ENCODE data around the gene KIAA0408. TPM values are rescaled to one million over a fixed set of nuclear protein-coding genes. Genes with fewer than 3 reads are reported as not detected.

KIAA0408 gene
- total and polyA plus RNA-seq, 2 of the 8 experiments (the other 6 are each of a cell fraction or from before 2014, with no cell fraction given) = 3.3 to 10.8 TPM

DNA sequence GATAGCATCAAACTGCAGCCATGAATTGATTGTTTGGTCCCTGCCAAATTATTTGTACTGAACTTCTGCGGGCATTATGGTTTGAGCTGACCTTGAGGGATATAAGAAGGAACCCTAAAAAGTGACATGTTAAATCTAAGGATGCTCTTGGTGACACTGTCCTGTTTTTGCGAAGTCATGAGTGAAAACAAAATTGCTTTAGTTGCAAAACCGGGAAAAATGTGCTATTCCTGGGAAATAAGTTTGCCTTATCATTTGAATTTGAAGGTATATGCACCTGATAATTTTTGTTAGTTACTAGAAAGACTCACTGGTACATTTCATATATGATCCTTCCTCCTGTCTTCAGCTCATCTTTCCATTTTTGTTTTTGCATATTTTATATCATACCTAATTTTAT lies 7.8 kb downstream of the KIAA0408 start (continued):
- TF ChIP-seq HDAC2 (IDR thresholded peaks at IDR 0.05; ENCODE audit: borderline replicate concordance in 1 of 2, low read depth in 2 of 2, low read length in 2 of 2) = no peak
- no peak for TF ChIP-seq CEBPB (IDR thresholded peaks at IDR 0.05; ENCODE audit: low read depth, low read length)
- no peak for TF ChIP-seq ZNF274 (IDR thresholded peaks at IDR 0.05; ENCODE audit: borderline replicate concordance, extremely low read depth, low read length)
- TF ChIP-seq, protein P1, sequence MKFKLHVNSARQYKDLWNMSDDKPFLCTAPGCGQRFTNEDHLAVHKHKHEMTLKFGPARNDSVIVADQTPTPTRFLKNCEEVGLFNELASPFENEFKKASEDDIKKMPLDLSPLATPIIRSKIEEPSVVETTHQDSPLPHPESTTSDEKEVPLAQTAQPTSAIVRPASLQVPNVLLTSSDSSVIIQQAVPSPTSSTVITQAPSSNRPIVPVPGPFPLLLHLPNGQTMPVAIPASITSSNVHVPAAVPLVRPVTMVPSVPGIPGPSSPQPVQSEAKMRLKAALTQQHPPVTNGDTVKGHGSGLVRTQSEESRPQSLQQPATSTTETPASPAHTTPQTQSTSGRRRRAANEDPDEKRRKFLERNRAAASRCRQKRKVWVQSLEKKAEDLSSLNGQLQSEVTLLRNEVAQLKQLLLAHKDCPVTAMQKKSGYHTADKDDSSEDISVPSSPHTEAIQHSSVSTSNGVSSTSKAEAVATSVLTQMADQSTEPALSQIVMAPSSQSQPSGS (IDR thresholded peaks at IDR 0.05; ENCODE audit: low read length) = no peak
- no peak for TF ChIP-seq RXRA (IDR thresholded peaks at IDR 0.05; ENCODE audit: insufficient read depth, low read depth, low read length)

Data from H1 (cell line).